GM15510 (cell line): ENCODE results near the gene NPFFR1.

Source experiments
- POLR2A ChIP-seq: IDR thresholded peaks from 3 replicates; pipeline ENCODE4 v1.6.1; 2011; ENCODE audit warnings: borderline replicate concordance; ENCODE audit not compliant: insufficient read length; ENCODE audit errors: extremely low read depth

NPFFR1 gene, protein sequence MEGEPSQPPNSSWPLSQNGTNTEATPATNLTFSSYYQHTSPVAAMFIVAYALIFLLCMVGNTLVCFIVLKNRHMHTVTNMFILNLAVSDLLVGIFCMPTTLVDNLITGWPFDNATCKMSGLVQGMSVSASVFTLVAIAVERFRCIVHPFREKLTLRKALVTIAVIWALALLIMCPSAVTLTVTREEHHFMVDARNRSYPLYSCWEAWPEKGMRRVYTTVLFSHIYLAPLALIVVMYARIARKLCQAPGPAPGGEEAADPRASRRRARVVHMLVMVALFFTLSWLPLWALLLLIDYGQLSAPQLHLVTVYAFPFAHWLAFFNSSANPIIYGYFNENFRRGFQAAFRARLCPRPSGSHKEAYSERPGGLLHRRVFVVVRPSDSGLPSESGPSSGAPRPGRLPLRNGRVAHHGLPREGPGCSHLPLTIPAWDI

DNA sequence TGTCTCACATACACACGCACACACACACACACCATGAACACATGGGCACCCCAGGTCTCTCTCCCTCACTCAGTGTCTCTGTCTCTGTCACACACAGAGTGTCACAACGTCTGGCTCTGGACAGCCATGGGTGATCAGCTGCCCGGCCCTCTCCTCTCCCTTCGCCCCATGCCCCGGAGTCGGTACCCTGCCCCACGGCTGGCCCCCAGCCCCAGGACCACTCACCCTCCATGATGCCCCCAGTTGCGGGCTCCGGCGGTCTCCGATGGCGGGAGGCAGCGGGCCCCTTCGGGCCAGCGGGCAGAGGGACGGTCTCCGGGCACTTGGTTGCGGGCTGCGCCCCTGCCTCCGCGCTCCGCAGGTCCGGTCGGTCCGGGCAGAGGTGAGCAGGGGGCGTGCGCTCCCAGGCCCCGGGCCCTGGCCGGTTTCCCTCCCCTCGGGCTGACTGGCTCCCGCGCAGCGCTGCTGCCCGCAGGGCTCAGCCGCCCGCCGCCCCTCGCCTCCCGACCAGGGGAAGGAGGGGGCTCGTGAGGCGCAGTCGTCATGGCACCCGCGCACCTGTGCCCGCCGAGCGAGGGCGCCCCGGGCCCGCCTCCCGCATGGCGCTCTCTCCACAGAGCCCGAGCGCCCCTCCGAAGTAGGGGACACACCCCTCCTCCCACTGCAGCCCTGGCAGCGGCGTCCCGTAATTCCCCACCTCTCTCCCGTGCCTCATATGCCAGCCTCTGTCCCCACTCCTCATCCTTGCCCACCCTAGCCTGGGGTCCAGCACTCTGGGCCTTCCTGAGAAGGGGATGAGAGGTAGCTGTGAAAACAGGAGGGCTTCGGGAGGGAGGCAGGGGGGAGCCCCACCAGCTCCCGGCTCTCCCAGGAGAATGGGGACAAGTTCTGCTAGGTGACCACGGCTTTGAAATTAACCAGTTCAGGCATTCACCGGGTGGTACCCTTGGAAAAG, at the start of gene NPFFR1:
Gene NPFFR1 (minus strand): TSS at position 560 of the 955 bp plus-strand sequence. CDS start 328 bp downstream, at position 232.
- no peak for TF ChIP-seq POLR2A

DNA sequence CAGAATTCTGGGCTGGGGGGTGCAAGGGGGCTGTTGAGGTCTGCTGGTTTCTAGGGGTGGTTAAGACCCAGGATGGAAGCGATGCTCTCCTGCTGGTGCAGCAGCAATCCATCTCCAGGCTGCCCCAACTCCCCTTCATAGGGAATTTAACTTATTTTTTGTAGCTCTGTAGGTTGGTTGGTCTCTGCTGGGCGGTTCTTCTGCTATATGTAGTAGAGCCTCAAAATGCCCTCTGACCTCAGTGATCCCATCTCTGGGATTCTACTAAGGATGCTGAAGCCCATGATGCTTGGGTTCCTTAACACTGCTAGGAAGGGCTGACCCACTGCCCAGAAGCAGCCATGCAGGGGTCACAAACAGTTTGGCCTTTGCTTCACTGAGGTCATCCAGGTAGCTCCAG, 49.5 kb upstream of the NPFFR1 start:
- no peak for TF ChIP-seq POLR2A

DNA sequence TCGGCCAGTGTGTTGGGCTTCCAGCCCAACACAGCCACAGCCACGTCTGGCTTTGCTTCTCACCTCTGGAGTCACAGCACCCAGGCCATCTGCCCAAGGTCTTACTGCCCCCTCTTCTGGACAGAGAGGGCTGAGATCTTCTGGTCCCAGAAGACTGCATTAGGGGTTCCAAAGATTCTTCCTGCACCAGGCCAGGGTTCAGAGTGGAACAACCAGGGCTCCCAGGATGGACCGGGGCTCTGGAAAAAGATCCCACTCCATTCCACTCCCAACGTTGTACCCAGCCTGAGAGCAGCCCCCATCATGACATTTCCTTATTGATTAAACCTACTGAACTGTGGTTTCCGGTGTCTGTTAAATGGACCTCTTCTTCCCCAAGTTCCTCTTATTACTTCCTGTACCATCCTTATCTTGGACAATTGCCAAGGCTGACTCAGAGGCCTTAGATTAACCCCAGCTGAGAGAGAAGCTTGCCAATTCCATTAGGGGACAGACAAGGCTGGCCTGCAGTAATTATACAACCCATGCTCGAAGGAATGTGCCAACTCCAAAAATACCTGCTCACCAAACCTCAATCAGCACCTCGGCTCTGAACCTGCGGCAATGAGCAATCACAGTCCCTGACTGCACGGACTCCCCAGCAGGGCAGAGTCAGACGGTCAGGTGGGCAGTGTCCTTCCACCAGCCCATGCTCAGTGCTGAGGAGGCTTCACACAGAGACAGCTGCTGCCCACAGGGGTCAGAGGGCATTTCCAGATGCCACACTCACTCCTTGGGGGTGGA, 47.9 kb upstream of the NPFFR1 start:
- TF ChIP-seq POLR2A, result no peak

DNA sequence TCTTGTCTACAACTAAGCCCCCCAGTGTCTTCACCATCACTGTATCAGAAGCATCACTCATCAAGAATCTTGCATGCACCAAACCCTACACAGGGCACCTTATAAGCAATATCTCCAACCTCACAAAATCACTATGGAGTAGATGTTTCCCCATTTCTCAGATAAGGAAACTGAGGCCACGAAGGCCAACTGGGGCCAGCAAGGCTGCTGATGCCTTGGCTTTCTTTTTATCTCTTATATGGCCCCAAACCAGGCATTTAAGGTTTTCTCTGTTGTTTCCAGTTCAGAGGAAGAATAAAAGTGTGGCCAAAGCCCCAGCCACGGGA, 47.3 kb upstream of the NPFFR1 start:
- TF ChIP-seq POLR2A, result no peak

DNA sequence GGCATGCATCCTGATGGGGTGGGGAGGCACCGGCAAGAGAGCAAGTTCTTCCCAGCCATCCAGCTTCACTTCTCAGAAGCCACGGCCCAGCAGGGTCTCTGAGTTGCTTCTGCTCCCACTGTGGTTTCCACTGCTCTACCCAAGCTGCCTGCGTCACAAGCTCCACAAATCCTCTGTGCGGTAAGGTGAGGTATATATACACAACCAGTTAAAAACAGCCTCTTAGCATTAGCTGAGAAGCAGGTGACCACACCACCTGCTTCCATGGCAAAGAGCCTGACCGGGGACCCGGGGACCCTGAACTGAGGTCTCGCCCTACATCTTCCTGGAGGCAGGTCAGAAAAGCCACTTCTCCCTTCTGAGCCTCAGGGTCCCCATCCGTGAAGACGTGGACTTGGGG, 46.9 kb upstream of the NPFFR1 start:
- no peak for TF ChIP-seq POLR2A

DNA sequence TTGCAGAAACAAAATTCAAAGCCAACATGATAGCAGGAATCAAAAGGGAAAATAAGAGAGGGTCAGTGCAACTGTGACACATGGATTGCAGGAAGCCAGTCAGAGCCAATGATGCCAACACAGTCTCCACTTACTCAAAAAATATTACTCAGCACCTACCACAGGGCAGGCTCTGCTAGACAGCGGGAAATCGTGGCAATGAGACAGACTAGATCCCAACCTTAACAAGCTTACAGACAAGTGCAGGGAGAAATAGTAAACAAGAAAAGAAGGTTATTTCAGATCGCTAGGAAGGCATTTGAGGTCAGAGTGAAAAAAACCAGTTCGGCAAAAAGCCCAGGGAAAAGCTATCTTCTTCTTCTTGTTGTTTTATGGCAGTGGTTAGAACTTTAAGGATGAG, 45.2 kb upstream of the NPFFR1 start:
- TF ChIP-seq POLR2A, result no peak

GRCh38 chr10:70328018-70328417, 44.2 kb upstream of the NPFFR1 start:
- TF ChIP-seq POLR2A, result no peak

- no peak for TF ChIP-seq POLR2A
Measured at GRCh38 chr10:70324951-70325781, 41.4 kb upstream of the NPFFR1 start.

DNA sequence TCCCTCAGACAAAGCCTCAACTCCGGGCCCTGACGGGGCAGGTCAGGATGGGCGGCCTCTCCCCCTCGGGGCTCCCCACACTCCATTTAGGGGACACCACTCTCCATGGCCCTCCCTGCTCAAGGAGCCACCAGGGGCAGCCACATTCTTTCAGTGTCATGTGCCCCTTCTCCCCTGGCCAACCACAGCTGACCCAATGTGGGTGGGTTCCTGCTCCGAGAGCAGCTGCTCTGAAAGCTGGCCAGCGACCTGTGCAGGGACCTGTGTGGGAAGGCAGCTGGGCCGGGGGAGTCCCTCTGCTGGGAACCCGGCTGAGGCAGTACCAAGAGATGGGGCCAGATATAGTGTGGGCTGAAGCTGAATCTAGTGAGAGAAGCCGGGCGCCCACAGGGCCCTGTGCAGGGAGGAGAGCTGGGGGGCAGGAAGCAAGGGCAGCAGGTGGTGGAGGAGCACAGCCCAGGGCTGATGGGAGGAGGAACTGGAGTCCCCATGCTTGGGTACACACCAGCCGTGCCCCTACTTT, 40.6 kb upstream of the NPFFR1 start:
- TF ChIP-seq POLR2A, result no peak

DNA sequence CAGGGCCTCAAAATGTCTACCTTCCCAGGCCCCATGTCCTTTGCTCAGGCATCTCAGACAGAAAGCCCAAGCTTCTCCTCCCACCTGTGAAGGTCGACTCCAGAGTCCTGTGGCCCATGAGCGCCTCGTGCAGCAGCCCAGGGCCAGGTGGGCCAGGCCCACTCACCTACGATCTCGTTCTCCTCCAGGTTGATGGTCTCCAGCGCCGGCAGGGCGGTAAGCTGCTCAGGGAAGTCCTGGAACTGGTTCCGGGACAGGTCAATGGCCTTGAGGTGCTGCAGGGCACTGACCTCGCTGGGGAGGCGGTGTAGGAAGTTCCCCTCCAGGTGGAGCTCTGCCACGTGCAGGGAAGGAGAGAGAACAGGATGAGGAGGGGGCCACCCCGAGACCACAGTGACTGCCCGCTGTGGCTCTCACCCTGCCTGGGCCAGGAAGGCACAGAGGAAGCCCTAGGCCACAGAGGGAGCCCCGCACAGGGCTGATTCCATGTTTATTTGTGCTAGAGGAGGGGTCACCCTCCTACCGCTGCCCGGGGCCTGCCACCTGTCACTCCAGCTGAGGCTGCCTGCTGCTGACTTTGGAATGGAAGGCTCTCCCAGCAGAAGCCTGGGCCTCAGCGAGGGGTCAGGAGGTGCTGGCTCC, 40.0 kb upstream of the NPFFR1 start:
- no peak for TF ChIP-seq POLR2A

- no peak for TF ChIP-seq POLR2A
Measured at GRCh38 chr10:70323138-70323696, 39.4 kb upstream of the NPFFR1 start.

DNA sequence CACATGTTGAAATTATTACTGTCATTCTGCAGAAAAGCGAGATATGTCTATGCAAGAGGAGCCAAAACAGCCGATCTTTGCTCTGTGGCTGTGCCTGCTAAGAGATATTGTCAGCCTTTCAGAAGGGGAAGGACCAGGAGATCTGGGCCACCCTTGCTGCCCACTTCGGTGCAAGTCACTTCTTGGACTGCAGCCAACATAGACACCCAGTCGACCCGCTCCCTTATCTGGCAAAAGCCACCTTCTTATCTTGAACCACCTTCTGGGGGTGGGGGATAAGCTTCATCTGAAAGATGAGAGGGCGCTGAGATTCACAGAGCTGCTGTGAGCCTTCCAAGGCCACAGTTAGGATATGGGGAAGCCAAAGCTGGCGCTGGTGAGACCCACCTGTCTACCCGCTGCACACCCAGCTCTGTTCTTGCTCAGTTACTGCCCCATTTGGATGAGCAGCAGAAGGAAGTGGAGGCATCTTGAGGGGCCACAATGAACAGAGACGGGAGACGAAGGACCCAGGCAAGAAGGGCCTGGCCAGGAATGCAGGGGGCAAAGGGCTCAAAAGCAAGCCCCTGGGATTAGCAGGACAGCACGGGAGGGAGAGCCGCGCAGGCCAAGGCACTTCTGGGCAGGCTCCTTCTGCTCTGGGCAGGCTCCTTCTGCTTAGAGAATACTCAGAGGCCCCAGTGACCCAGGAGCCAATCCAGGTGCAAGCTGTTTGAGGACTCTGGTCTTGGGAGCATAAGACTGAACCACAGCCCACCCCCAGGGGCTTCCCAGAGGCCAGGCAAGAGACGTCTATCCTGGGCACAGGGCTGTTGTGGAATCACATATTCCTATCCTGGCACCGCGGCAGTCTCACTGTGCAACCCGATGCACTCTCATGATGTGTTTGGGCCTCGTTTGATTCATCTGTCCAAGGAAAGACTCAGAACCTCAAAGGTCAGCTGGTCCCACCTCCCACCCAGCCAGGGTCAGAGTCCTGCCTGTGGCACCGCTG, 38.4 kb upstream of the NPFFR1 start:
- TF ChIP-seq POLR2A, result no peak
